Measurements from ENCODE around the gene SLC24A5.

DNA sequence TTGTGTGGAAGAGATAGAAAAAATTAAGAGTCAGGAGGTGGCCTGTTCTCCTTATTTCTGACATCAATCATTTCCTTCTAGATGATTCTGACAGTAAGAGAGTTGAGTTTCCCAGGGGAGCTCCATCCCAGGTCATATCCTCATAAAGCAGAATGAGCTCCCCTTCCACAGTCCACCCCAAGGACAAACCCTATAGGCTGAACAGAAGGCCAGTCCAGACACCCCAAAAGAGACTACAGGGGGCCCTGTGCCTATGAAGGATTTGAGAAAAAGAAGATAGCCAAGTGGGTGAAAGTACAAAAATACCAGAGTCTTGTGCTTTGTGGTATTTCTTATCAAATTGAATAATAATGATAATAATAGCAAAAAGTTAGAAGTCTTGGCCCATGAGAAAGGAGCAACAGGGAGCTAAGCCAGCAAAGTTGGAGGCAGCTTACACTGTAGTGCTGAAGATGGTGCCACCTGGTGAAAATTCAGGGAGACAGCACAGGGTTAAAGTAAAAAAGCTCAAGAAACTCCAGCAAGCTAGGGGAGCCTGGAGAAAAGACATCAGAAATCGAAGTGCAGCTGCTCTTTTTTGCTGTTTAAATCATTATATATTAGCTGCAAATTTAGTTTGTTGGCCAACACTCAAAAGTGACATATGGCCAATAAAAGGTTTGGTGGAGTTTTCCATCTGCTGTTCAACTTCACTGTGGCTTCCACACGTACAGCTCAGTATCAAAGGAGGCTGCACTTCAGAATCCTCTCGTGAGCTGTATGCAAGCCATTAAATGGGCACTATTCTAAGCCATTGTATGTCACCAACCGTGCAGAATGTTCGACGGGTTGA is 35.8 kb upstream of the SLC24A5 start:
- TF ChIP-seq CTCF (IDR thresholded peaks at IDR 0.05), result no peak
- no peak for TF ChIP-seq EZH2 (IDR thresholded peaks at IDR 0.05; ENCODE audit: borderline replicate concordance, insufficient read depth, low read depth, low read length, poor library complexity, severe bottlenecking)

Measured in B cell (primary cell).